HG03457 (cell line): Measurements from ENCODE around the gene TBC1D4.
A peak's percentile ranks its signal among the peaks of the same experiment; 100 is the strongest.
"Not testable (repeated sequence)": the region's sequence is repeated elsewhere in the genome, so short reads cannot be mapped to it uniquely, and the experiment has no call there.

ENCODE experiments used
- ATAC-seq: cut with Tn5 transposase; IDR thresholded peaks from one replicate; pipeline ENCODE4 v1.9.1; 2021; ENCODE audit warnings: moderate number of reproducible peaks; ENCODE audit not compliant: unreplicated experiment

TBC1D4 gene

GRCh38 chr13:75333103-75333502 is 148.9 kb downstream of the TBC1D4 start:
- no peak for ATAC-seq

GRCh38 chr13:75331792-75332349 is 150.1 kb downstream of the TBC1D4 start:
- no peak for ATAC-seq

- no peak for ATAC-seq
Measured at GRCh38 chr13:75330770-75331169, 151.2 kb downstream of the TBC1D4 start.

DNA sequence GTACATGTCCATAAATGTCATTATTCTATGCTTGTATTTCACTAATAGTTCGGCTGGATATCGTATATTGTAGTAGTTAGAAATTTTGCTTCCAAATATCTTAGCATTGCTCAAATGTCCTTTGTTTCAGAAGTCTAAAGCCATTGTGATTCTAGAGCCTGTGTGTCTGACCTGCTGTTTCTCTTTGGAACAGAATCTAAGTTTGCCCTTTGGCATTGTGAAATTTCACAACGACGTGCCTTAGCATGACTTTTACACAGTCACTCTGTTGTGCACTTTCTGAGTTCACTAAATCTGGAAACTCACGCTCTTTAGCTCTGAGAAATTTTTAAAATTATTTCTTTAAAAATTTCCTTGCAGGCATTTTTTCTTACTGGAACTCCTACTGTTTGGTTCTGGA is 152.2 kb downstream of the TBC1D4 start:
- no peak for ATAC-seq

DNA sequence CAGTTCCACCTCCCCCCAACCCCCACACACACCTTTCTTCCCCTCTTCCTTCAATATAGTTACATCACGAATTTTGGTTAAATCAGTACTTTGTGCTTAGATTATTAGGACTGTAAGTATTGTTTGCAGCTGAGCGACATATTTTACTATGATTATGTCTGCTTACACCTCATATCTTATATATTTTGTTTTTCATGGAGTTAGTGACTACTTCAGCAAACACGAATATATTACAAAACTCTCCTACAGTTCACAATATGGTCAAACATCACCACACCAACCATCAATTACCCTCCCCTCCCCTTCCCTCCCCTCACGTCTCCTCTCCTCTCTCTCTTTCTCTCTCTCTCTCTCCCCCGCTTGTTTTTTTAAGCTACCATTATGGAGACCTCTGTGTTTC is 152.9 kb downstream of the TBC1D4 start:
- no peak for ATAC-seq

DNA sequence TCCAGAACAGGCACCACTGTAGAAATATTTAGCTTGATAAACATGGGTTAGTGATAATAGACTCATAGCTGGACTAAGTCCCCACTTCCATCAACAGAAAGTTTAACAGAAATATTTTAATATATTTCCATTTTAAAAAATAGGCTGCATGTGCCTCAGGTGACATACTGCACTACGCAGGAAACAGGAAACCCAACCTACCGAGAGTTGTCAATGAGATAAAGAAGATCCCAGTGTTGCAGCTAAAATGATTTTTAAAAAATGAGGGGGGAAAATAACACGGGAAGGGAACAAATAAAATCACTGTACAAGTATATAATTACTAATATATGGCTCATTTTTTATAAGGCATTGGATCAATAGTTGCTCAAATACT is 154.8 kb downstream of the TBC1D4 start:
- ATAC-seq, result peak; percentile 7

DNA sequence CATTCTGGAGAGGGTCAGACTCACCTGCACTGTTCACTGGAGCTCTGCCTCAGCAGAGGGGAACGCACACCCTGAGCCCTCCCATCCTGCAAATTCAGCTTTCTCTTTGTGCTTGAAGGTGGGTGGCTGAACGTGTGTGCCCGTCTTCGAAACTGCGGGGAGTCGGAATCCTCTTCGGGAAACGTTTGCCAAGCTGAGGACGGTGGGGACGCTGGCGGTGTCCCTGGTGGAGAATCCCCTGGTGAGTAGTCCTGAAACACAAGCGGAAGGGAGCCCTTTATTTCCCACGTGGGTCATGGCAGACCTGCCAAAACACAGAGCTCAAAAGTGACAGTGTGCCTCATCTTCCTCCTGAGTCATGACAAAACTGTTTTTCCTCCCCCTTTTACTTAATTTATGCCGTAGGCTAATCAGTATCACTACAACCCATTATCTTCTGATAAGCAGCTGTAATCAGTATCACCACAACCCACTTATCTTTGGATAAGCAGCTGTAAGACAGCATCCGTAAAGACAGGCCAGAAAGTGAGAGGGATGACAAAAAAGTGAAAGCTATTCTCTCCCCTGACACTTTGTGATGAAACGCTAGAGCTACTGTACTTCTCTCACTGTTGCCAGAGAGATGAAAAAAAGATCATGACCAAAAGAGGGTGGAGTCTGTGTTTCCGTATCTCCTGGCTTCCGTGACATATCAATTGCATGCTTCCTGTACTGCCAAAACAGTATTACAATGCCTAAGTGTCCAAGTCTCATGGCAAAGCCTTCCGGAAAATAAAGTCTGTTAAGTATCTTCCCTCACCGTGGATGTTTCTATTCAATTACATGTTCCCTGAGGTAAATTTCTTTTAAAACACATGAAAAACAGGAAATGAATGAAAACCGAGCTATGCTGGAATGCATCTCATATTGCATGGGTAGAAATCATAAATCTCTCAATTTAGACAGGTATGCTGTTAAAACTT is 155.5 kb downstream of the TBC1D4 start:
- peak; percentile 85 for ATAC-seq

- ATAC-seq, result no peak
Measured at GRCh38 chr13:75325711-75326110, 156.3 kb downstream of the TBC1D4 start.

DNA sequence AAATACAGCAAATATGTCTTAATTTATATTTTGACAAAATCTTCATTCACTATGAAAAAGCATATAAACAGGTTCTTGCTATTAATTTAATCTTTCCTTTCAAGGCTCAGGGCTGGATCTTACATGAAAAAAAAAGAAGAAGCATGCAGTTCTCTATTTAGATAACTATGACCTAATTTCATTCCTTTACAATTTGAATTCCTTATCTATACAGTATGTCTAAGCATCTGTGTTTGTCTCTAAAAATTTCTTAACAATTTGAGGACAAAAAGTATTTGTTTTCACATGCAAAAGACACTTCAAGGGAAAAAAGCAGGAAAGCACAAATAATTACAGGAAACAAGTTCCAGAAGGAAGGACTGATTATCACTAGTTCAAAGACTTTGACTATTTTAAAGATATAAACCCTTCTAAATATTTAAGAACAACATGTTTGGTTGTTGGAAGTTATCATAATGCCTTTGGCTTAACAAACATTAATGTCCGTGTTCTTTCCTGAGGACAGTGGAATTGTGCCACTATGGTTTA is 157.5 kb downstream of the TBC1D4 start:
- ATAC-seq, result no peak

- ATAC-seq, result no peak
Measured at GRCh38 chr13:75321084-75321483, 160.9 kb downstream of the TBC1D4 start.

DNA sequence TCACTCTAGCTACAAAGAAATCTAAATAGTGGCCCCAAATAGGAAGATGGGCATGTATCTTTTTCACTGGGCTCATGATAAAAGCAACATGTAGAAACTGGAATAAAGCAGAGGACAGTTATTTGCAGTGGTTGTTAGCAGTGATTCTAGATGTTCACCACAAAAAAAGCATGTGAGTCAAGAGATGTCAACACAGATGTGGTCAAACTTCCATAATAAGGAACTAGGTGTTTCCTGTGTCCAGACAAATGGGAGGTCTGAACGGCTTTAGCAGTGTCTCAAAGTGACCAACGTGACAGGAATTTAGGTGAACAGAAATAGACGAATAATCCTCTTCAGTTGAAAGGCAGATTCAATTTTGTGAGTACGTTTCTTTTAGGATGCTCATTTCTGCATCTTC is 162.7 kb downstream of the TBC1D4 start:
- ATAC-seq, result no peak

- no peak for ATAC-seq
Measured at GRCh38 chr13:75318138-75318833, 163.7 kb downstream of the TBC1D4 start.

DNA sequence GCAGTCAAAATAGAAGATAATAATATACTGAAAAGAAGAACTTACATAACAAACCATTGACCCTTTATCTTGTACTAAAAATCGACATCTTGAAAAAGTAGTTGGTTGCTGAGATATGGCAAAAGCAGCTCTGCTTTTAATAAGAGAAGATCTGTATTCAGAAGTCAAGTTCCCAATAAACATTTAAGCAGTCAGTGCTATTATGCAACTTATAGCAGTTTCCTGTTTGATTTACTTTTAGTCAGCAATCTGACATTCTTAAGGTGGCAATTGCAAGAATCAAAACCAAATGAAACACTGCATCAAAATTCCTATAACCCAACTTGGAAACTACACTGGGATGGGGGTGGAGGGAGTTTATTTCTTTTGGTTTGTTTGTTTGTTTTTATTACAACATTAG is 165.5 kb downstream of the TBC1D4 start:
- no peak for ATAC-seq

- ATAC-seq, result no peak
Measured at GRCh38 chr13:75312884-75313520, 169.0 kb downstream of the TBC1D4 start.

GRCh38 chr13:75309981-75310580 is 171.9 kb downstream of the TBC1D4 start:
- no peak for ATAC-seq

- ATAC-seq, result no peak
Measured at GRCh38 chr13:75308222-75308621, 173.7 kb downstream of the TBC1D4 start.

DNA sequence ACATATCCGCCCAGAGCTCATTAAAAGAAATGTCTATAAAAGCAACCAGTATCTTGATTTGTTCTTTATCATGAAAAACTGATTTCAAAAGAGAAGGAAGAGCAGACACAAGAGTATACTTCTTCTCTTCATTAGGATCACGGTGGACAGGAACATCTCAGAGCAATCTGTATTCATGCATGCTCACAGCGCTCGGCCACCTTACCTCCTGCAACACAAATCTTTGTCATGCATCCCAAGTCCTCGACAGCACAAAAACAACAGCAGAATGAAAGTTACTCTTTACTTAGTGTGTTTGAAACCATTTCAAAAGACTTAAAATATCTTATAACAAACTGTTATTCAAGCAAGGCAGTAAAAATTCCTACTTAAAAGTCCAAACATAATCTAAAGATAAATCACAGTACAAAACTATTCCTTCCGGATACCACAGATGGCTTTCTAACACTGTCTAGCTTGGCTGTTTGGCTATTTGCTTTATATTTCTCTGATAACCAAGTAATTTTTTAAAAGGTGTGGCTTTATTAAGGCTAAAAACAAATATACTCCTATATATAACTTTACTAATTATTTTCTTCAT is 174.5 kb downstream of the TBC1D4 start:
- no peak for ATAC-seq

GRCh38 chr13:75306967-75307366 is 175.0 kb downstream of the TBC1D4 start:
- not testable (repeated sequence) for ATAC-seq

DNA sequence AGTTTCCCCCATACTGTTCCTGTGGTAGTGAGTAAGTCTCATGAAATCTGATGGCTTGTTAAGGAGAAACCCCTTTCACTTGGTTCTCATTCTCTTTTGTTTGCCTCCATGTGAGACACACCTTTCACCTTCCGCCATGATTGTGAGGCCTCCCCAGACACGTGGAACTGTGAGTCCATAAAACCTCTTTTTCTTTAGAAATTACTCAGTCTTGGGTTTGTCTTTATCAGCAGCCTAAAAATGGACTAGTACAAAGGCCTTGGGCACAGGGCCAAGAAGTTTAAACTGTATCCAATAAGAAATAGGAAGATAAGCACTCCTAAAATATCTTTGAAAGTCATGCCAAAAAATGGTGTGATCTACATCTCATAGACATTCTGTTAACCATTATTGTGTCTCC is 176.9 kb downstream of the TBC1D4 start:
- no peak for ATAC-seq

- ATAC-seq, result no peak
Measured at GRCh38 chr13:75303263-75303662, 178.7 kb downstream of the TBC1D4 start.
